GM12872 (cell line): ENCODE data around the gene NCBP2L.

Experiments used
- TF ChIP-seq, protein P1 (sequence below): IDR thresholded peaks from 3 replicates; pipeline ENCODE4 v1.5.1; 2011; ENCODE audit warnings: low read depth, mild to moderate bottlenecking, low read length, moderate library complexity; ENCODE audit not compliant: insufficient read depth

NCBP2L gene

DNA sequence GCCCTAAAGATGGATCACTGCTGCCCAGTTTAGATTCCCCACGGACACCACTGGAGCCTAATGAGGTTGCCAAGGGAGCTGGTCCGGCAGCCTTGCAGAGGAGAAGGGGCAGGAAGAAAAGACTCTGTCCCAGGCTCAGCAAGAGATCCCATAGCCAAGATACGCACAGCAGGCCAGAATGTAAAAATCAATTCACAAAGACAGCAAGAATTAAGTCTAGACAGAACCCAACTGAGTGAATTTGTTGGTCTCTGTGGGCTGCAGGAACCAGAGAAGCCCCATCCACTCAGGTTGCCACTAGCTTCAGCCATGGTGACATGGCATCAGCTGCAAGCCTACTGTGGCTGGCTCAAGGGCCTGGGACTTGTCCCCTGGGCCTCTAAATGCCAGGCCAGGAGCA is 24.8 kb upstream of the NCBP2L start:
- TF ChIP-seq, protein P1, sequence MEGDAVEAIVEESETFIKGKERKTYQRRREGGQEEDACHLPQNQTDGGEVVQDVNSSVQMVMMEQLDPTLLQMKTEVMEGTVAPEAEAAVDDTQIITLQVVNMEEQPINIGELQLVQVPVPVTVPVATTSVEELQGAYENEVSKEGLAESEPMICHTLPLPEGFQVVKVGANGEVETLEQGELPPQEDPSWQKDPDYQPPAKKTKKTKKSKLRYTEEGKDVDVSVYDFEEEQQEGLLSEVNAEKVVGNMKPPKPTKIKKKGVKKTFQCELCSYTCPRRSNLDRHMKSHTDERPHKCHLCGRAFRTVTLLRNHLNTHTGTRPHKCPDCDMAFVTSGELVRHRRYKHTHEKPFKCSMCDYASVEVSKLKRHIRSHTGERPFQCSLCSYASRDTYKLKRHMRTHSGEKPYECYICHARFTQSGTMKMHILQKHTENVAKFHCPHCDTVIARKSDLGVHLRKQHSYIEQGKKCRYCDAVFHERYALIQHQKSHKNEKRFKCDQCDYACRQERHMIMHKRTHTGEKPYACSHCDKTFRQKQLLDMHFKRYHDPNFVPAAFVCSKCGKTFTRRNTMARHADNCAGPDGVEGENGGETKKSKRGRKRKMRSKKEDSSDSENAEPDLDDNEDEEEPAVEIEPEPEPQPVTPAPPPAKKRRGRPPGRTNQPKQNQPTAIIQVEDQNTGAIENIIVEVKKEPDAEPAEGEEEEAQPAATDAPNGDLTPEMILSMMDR = no peak

DNA sequence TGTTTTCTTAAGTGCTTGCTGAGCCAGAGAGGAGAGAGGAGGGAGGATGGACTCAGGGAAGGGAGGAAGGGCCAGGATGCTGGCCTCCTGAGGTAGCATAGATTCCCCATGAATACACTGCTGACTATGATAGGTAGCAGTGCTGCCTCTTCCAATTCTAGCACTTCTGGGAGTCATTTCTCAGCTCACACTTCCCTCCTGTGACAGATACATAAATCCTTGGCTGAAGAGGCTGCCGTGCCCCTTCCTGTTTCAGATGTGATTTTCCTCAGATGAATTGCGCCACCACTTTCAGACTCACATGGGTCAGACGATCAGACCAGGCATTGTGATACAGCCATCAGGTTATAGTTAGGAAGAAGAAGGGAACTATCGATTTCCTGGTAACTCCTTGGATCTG is 24.3 kb upstream of the NCBP2L start:
- TF ChIP-seq, protein P1 = no peak

DNA sequence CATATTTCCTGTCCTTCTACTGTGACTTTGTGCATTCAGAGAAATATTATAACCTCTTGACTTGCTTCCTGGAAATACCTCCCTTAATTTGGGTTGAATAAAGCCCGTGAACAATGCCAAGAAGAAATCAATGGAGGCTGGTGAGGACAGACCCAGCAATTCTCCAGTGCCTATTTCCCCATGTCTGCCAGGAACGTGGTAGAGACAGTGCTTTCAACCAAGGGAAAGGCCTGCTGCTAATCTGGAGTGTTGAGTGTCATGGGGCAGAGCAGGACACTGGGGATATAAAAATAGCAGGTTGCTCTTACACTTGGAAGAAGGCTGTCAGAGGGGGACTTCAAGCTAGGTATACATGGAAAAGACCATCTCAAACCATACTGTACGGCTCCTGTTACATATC is 21.8 kb upstream of the NCBP2L start:
- TF ChIP-seq, protein P1 = no peak

DNA sequence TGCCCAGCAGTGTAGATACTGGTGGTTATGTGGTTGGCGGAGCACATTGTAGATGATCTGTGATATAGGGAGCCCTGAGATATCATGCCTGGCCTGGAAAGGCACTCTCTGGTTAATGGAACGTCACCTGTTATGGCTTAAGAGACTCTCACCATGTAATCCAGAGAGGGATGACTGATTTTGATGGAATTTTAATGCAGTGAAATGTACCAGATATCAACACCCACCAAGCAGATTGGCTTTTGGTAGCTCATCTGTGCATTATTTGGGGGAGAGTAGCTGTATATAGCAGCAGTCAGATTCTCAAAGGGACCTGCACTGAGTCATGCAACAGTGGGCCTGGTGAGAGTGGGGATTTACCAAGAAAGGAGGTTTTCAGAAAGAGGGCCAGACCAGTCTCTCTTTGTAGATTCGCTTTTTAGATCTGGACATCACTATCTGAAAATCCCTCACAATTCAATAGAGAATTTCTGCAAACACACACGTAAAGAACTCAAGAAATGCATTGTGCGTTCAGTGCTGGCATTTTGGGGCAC is 19.2 kb upstream of the NCBP2L start:
- TF ChIP-seq, protein P1 = no peak

DNA sequence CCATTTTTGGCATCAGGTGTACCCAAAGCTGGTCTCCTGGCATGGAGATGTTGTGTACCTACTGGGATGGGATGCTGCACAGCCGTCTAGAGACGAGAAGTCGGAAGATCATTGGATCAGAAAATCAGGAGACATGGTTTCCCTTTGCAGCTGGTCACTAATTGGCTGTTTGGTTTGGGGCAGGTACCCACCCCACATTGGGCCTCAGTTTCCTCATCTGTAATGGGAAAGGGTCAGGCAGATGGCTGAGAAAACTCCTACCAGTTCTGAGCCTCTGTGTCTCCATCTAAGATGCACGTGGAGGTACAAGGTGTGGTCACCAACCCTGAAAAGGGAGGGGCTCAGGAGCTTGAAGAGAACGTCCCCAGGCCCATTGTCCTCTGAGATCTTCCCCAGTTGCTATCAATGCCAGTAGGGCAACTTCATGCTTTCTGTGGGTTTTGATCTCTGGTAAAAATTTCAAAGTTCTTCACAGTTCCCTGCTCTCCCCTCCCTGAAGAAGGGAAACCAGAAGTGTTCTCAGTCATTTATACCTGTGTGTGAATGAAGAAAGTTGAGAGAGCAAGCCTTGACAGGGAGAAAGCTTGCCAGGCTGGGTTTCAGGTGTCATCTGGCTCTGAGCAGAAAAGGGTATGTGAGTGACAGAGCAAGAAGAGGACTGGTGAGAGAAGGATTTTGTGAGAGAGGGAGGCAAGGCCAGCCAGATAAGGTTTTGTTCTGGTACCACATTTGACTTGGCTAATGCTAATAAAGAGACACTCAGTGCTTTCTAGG is 17.0 kb upstream of the NCBP2L start:
- TF ChIP-seq, protein P1 = no peak

DNA sequence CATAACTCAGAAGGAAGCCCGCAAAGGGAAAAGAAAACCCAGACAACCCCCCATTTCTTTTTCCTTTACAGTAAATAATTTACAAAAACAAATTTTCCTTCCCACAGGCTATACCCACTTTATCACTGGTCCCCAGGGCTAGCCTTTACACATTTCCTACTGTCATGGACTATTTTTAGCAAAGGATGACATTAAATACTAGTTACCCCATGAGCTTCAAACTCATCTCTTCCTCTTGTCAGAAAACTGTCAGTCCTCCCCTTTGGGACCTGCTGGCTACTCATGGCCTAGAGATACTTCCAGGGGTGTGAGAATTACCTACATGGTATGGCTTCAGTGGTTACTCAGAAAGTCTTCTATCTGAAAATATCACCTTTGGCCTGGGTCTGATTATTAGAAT is 13.9 kb upstream of the NCBP2L start:
- TF ChIP-seq, protein P1 = no peak

DNA sequence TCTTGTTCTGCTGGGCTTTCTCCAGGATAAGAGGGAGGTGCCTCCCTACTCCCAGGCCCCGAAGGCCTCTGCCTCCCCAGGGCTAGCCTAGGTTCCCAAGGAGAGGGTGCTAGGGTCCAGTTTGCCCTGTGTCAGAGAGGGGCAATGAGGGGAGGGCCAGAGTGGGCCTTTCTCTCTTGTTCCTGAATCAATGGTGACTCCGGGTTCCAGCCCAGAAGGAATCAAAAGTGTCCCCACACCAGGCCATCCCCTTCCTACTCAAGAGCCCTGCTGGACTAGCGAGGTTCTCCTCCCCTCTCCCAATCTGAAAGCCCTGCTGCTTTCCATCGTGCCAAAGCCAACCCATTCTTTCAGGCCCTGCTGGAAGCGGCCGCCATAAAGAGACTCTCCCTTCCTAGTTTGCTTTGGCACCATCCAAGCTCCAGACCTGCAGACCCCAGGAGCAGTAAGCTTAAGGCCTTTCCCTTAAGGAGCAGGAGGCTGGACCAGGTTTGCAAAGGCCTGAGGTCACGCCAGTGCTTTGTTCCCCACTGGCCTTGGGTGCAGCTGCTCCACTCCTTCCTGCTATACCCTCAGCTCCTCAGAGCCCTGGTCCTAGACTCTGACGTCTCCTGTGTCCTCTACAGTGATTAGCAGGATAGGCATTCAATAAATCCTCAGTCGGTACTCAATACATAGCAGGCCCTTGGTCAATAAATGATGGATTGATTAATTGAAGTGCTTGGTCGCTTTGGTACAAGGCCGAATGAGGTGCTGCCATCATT is 12.5 kb upstream of the NCBP2L start:
- TF ChIP-seq, protein P1 = no peak
